HG02870 (cell line): Measurements from ENCODE around the gene TMEM87A.
A peak's percentile ranks its signal among the peaks of the same experiment; 100 is the strongest.
"Not testable (repeated sequence)": the region's sequence is repeated elsewhere in the genome, so short reads cannot be mapped to it uniquely, and the experiment has no call there.

ENCODE experiments used
- ATAC-seq: cut with Tn5 transposase; IDR thresholded peaks from one replicate; pipeline ENCODE4 v1.9.1; 2021; ENCODE audit warnings: mild to moderate bottlenecking, moderate library complexity; ENCODE audit not compliant: unreplicated experiment

TMEM87A gene

DNA sequence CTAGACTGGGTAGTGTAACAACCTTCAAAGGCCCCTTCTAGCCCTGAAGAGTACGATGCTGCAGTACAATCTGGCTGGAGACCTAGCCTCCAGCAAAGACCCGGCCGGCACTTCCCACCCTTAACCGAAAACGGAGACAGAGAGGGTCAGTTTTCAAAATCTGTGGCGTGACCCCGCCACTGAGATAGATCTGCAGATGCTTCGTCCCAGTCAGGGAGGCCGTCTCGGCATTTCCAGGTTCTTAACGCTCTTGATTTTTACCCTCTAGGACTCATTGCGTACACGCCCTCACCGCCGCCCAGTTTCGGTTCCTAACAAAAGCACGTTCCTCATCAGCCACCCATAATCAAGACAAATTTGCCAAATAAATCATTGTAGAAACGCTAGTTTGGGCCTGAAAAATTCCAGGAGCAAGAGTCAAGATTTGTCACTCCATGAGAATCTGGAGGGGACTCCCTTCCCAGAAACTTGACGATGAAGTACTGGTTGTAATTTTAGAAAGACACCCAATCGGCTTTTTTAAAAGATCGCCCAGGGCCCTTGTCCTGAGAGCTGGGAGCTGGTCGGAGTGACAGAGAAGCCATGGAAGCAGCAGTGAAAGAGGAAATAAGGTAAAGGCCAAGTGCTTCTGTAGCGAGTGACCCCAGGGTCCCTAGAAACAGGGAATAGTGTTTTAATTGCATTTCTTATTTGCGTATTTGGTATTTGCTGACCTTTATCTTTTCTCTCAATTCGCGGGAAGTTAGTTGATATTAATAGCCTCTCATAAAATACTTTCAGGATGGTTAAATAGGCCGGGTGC, 868 bp upstream of the TMEM87A start:
- ATAC-seq: peak; percentile 8

DNA sequence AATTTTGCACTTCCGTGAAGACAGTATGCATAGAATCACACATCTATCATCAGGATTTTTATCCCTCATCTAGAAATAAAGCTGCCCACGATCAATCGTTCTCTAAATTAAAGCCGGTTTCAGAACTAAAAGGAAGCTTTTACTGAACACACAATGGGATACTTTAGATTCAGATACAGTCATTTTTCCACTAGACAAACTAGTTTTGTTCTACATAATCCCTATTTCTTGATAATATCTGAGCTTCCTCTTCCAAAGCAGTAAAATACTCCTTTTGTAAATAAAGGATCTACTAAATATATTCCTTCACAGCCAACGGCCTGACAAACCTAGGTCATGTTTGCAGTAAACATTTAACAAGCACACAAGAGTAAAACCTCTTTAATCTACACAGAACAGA, 2.2 kb downstream of the TMEM87A start:
- no peak for ATAC-seq

DNA sequence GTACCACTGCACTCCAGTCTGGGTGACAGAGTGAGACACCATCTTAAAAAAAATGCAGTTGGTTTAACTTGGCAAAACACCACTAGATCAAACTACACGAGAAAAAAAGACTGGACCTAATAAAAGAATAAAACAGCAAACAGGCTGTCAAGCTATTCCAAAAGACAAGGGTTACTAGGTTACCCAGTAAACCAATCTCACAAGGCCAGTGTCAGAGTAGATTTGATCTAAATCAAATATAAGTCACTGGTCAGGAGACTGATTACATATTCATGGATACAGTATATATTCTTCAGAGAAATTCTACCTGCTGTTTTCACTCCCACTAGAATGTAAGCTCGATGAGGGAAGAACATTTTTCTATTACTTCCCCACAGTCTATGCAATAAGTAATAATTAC, 2.7 kb downstream of the TMEM87A start:
- no peak for ATAC-seq

DNA sequence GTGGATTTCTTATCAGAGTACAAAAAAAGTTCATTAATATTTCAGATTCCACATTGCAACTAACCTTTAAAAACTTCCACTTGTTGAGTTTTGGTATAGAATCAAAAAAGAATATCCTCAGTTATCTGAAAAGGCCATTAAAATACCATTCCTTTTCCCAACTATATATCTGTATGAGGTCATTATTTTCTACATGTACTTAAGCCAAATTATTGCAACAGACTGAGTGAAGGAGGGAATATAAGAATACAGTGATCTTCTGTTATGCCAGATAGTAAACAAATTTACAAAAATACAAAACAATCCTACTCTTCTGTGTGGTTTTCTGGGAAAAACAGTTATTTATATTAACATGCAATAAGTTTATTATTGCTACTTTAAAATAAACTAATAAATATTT, 5.9 kb downstream of the TMEM87A start:
- ATAC-seq: no peak

- ATAC-seq: no peak
Measured at GRCh38 chr15:42264795-42265194, 8.4 kb downstream of the TMEM87A start.

DNA sequence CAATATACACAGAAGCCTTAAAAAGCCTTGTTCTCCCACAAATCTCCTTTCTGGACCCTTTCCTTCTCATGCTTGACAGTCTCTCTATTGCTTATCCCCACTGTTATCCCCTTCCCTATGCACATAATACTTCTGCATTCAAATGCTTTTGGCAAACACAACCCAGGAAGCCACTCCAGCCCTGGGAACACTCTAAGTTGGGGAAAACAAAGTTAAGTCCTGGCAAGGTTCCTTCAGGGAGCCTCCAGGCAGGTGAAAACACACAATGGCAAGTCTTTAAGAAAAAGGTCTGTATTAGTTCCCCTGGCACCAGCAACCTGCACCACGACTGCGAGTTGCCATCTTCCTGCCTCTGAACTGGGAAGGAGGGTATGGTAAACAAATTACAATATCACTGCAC, 19.9 kb downstream of the TMEM87A start:
- no peak for ATAC-seq

DNA sequence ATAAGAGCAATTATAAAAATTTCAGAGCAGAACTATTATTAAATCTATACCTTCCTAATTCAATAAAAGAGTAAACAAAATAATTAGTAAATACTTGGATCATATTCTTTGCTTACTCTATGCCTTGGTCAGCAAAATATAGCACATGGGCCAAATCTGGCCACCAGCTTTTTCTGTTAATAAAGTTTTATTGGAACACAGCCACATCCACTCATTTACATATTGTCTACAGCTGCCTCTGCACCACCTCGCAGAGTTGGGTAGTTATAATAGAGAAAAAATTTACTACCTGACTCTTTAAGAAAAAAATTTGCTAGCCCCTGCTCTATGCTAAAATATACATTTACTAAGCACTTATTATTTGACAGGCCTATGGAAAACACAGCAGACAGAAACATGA, 32.4 kb downstream of the TMEM87A start:
- ATAC-seq: no peak

GRCh38 chr15:42239528-42240182, 33.6 kb downstream of the TMEM87A start:
- no peak for ATAC-seq

DNA sequence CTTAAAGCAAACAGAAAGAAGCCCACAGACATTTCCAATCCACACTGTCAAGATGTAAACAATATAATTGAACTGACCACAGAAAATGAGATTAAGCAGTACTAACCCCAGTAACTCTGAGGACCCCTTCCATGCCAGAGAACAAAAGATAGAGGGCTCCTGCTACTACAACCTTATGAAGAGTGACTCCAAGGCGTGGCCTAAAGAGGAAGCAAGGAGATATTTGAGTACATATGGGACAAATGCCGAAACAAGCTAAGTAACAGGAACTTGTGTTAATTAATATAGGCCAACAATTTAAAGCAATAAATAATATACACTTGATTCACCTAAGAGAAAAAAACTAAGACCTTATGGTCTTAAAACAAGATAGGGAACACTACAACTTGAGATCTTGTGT, 40.1 kb downstream of the TMEM87A start:
- no peak for ATAC-seq

- ATAC-seq: no peak
Measured at GRCh38 chr15:42232606-42233005, 40.6 kb downstream of the TMEM87A start.

DNA sequence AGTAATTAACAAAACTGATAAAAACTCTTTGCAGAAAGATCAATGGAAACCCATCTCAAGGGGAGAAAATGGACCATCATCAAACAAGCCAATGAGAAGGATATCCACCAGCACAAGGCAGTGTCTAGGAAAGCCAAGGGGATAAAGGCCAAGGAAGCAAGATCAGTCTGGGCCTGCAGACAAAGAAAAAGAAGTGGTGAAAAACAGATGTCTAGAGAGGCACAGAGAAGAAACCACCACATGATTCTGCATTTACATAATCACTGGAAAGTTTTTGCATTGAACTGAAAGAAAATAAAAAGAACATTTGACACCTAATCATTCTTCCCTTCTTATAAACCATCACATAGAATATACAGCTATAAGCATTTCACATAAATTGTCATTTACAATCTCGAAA, 42.1 kb downstream of the TMEM87A start:
- no peak for ATAC-seq

GRCh38 chr15:42228981-42229380, 44.3 kb downstream of the TMEM87A start:
- ATAC-seq: not testable (repeated sequence)

GRCh38 chr15:42228036-42228435, 45.2 kb downstream of the TMEM87A start:
- ATAC-seq: no peak

DNA sequence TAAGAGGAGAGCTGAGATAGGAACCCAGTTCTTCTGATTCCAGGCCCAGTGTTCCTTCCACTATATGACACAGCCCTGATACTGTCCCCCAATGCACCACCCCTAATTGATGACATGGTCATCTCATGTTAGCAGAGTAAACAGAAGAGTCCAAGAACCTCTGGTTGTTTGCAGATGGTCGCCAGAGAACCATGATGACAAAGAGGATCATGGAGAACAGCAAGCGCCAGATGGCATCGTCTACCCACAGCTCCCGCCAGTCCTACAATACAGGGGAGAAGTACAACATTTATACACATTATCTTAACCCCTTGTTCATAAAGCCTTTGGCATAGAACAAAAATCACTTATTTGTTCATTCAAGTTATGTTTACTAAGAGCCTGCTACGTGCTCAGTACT, 46.6 kb downstream of the TMEM87A start:
- no peak for ATAC-seq

GRCh38 chr15:42220216-42220615, 53.0 kb downstream of the TMEM87A start:
- ATAC-seq: no peak

- ATAC-seq: no peak
Measured at GRCh38 chr15:42218953-42219592, 54.2 kb downstream of the TMEM87A start.

DNA sequence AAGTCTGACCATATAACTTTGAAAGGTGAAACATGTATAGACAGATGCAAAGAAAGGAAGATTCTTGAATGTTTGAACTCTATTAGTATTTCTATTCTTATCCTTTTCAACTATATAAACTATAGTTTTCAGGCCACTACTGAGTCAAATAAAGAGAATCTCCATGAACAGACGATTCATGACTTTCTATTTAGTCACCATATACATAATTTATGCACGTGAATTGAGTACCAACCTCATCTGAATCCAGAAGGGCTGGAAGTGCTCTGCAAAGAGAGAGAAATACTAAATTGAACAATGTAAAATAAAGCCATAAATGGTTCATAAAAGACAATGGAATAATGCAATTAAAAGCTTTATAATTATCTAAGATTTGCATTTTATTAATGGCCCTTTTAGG, 55.7 kb downstream of the TMEM87A start:
- ATAC-seq: no peak

- ATAC-seq: no peak
Measured at GRCh38 chr15:42215913-42216829, 57.1 kb downstream of the TMEM87A start.

GRCh38 chr15:42214600-42214999, 58.6 kb downstream of the TMEM87A start:
- no peak for ATAC-seq

GRCh38 chr15:42213511-42213910, 59.7 kb downstream of the TMEM87A start:
- ATAC-seq: no peak

GRCh38 chr15:42210696-42211095, 62.5 kb downstream of the TMEM87A start:
- ATAC-seq: no peak
